ENCODE results near the gene SAMD11. TPM values are rescaled to one million over a fixed set of nuclear protein-coding genes. Genes with fewer than 3 reads are reported as not detected.

SAMD11 gene
- total RNA-seq, 1 experiment from 2014 or later = 0.54 TPM

DNA sequence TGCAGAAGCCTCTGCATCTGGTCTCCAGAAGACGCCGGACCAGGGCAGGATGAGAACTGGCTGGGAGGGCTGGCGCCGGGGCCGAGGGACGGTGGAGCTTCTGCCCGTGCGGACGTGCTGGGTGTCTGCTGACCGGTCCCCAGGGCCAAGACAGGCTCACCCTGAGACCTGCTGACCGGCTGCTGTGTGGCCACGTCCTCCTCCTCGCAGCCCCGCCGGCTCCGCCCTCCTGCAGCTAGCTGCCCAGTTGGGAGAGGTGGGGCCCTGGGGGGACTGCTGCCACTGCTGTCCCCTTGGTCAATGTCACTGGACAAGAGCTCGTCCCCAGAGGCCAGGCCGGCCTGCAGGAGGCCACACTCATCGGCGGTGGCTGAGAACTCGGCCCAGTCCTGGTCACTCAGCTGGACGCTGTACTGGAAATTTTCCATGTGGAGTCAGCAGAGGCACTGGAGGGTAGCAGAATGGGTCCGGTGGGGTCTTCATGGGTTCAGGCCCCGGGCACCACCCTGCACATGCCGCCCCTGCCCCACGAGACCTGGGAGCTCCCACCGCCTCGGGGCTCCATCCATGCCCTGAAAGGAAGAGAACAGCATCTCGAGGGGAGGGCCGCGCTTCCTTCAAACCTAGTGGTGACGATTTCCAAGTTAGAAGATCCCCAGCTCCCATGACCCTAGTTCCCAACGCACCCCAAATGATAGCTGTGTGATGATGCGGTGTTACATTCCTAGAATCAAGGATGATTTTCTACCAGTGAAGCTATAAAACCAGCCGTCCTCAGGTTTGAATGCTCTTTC, 57.1 kb downstream of the SAMD11 start:
- no peaks in the 10 kb centered on the region for H3K9me3 Mint-ChIP-seq (ENCODE audit: low read depth, unreplicated experiment)
- H3K4me1 Mint-ChIP-seq (ENCODE audit: low read depth, unreplicated experiment) = peaks cover 12% of the 10 kb centered on the region
- H3K27ac Mint-ChIP-seq (ENCODE audit: unreplicated experiment) = no peak overlapping the region
- CTCF ChIA-PET = interaction anchor here (0.7 kb wide), 1 partner anchor 21 kb away, joined by 4 read pairs; no protein-coding TSS in a partner anchor
- TF ChIP-seq, protein P1, sequence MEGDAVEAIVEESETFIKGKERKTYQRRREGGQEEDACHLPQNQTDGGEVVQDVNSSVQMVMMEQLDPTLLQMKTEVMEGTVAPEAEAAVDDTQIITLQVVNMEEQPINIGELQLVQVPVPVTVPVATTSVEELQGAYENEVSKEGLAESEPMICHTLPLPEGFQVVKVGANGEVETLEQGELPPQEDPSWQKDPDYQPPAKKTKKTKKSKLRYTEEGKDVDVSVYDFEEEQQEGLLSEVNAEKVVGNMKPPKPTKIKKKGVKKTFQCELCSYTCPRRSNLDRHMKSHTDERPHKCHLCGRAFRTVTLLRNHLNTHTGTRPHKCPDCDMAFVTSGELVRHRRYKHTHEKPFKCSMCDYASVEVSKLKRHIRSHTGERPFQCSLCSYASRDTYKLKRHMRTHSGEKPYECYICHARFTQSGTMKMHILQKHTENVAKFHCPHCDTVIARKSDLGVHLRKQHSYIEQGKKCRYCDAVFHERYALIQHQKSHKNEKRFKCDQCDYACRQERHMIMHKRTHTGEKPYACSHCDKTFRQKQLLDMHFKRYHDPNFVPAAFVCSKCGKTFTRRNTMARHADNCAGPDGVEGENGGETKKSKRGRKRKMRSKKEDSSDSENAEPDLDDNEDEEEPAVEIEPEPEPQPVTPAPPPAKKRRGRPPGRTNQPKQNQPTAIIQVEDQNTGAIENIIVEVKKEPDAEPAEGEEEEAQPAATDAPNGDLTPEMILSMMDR (IDR thresholded peaks at IDR 0.05; ENCODE audit: unreplicated experiment) = no peak
- H3K36me3 Mint-ChIP-seq (ENCODE audit: insufficient read depth, unreplicated experiment) = peaks cover 13% of the 10 kb centered on the region
- H3K27me3 Mint-ChIP-seq (ENCODE audit: unreplicated experiment) = peaks cover 42% of the 10 kb centered on the region
- BruUV-seq (replicated peaks) = no TSS peak
- no peak for DNase-seq
- no peak overlapping the region for H3K4me3 Mint-ChIP-seq (ENCODE audit: low read depth, unreplicated experiment)
- intact Hi-C loops (cut with micrococcal nuclease; ENCODE audit: unreplicated experiment) = no loop called here

DNA sequence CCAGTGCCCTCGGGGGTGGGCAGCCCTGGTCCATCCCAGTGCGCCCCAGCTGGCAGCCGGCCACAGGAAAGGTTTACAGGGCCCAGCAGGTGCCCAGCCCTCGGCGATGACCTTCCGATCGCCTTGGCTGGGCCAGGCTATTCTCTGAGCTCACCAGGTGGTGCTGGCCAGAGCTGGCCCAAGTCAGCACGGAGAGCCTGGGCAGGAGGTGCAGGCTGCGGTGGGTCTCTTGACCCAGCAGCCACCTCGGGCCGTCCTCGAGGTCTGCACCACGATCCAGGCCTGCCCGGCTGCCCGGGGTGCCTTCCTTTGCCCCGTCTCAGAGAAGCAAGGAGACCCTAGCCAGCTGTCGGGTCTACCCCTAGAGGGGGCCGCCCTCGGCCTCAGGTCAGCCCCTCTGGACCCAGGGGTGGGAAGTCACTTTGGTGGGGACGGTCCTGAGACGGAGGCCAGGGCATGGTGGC, 57.8 kb downstream of the SAMD11 start:
- TF ChIP-seq, protein P1 (IDR thresholded peaks at IDR 0.05; ENCODE audit: unreplicated experiment) = no peak
- peaks cover 7% of the 10 kb centered on the region for H3K4me1 Mint-ChIP-seq (ENCODE audit: low read depth, unreplicated experiment)
- H3K36me3 Mint-ChIP-seq (ENCODE audit: insufficient read depth, unreplicated experiment) = peaks cover 7% of the 10 kb centered on the region
- no peak overlapping the region for H3K27ac Mint-ChIP-seq (ENCODE audit: unreplicated experiment)
- peaks cover 47% of the 10 kb centered on the region for H3K27me3 Mint-ChIP-seq (ENCODE audit: unreplicated experiment)
- CTCF ChIA-PET = no interaction called here
- no peaks in the 10 kb centered on the region for H3K9me3 Mint-ChIP-seq (ENCODE audit: low read depth, unreplicated experiment)
- H3K4me3 Mint-ChIP-seq (ENCODE audit: low read depth, unreplicated experiment) = no peak overlapping the region
- DNase-seq = no peak
- intact Hi-C loops (cut with micrococcal nuclease; ENCODE audit: unreplicated experiment) = no loop called here
- BruUV-seq (replicated peaks) = no TSS peak

DNA sequence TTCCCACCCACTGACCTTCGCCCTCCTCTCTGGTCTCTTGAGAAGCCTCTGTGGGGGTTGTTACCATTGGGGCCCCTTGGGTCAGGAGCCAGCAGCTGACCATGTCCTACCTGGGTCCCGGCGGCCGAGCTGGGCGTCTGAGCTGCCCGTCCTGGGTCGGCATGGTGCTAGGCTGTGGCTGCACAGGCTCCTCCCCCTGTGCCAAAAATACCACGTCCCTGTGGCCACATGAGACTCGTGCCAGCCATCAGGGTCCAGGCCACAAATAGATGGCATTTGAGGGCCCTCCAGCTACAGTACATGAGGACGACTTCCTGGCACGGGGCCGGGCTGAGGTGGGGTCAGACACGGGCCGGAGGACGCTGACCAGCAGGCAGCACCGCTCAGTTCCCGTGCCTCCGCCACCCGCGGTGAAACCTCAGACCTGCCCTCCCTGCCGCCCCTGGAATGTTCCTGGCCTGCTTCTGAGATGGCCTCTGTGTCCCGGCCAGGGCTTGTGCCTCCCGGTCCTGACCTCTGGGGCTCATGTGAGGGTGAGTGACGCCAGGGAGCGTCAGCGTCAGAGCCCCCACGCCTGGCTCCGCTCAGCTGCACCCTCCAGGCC, 58.3 kb downstream of the SAMD11 start, which contains the start of gene PERM1:
TSS of gene PERM1 (minus strand) at position 139 of the 604 bp plus-strand sequence. CDS start 1,064 bp downstream, outside the sequence.
- intact Hi-C loops (cut with micrococcal nuclease; ENCODE audit: unreplicated experiment) = no loop called here

DNA sequence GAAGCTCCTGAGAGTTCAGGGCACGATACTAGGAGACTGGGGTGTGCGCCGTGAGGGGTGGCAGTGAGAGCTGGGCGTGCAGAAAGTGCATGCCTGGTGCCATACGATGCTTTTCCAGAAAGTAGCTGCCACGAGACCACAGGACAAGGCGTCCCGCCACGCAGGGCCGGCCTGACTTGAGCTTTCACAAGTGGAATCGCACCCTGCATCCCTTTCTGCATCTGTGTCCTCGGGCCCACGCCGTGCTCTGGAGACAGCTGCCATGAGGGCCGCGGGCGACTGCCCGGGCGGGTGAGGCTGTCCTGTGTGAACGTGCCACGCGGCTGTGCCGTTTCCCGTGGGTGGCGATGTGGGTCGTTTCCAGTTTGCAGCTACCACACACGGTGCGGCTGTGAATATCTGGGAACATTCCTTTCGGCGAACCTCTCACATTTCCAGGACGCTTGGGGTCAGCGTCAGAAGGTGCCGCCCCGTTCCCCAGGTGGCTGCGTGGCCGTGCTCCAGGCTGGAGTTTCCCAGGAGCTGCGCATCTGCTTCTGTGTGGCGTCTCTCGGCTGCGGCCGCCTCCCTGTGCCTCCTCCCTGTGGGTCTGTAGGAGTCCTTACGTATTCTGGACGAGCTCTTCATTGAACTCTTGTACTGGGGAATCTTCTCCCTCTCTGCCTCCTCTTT, 59.2 kb downstream of the SAMD11 start:
- Mint-ChIP-seq H3K27me3 (ENCODE audit: unreplicated experiment) (peaks cover 43% of the 10 kb centered on the region), H3K4me3 (ENCODE audit: low read depth, unreplicated experiment) (no peak overlapping the region)

More for the DNA sequence above, 58.3 kb downstream of the SAMD11 start, which contains the start of gene PERM1:
- Mint-ChIP-seq H3K27ac (ENCODE audit: unreplicated experiment) (no peak within 1 kb of the TSS), H3K27me3 (ENCODE audit: unreplicated experiment) (peaks cover 47% of the 10 kb centered on the region), H3K4me3 (ENCODE audit: low read depth, unreplicated experiment) (no peak within 1 kb of the TSS), H3K36me3 (ENCODE audit: insufficient read depth, unreplicated experiment) (peaks cover 7% of the 10 kb centered on the region), H3K4me1 (ENCODE audit: low read depth, unreplicated experiment) (peaks cover 7% of the 10 kb centered on the region), H3K9me3 (ENCODE audit: low read depth, unreplicated experiment) (no peaks in the 10 kb centered on the region)
- TF ChIP-seq, protein P1 (IDR thresholded peaks at IDR 0.05; ENCODE audit: unreplicated experiment) = no peak
- CTCF ChIA-PET = interaction anchor here (2.9 kb wide), 1 partner anchor 82 kb away, joined by 9 read pairs; no protein-coding TSS in a partner anchor
- BruUV-seq (replicated peaks) = no TSS peak
- no peak for DNase-seq

More for the DNA sequence above, 59.2 kb downstream of the SAMD11 start:
- Mint-ChIP-seq H3K4me1 (ENCODE audit: low read depth, unreplicated experiment) (peaks cover 6% of the 10 kb centered on the region), H3K9me3 (ENCODE audit: low read depth, unreplicated experiment) (no peaks in the 10 kb centered on the region), H3K36me3 (ENCODE audit: insufficient read depth, unreplicated experiment) (peaks cover 6% of the 10 kb centered on the region), H3K27ac (ENCODE audit: unreplicated experiment) (no peak overlapping the region)
- no TSS peak for BruUV-seq (replicated peaks)
- TF ChIP-seq, protein P1 (IDR thresholded peaks at IDR 0.05; ENCODE audit: unreplicated experiment) = no peak
- no peak for DNase-seq
- intact Hi-C loops (cut with micrococcal nuclease; ENCODE audit: unreplicated experiment) = no loop called here
- CTCF ChIA-PET = interaction anchor here (2.9 kb wide), 1 partner anchor 81 kb away, joined by 9 read pairs; no protein-coding TSS in a partner anchor
